HG03139 (cell line): ENCODE data around the gene EFTUD2.

Experiments
- ATAC-seq: cut with Tn5 transposase; IDR thresholded peaks from one replicate; pipeline ENCODE4 v1.9.1; 2021; ENCODE audit not compliant: unreplicated experiment

Gene EFTUD2

DNA sequence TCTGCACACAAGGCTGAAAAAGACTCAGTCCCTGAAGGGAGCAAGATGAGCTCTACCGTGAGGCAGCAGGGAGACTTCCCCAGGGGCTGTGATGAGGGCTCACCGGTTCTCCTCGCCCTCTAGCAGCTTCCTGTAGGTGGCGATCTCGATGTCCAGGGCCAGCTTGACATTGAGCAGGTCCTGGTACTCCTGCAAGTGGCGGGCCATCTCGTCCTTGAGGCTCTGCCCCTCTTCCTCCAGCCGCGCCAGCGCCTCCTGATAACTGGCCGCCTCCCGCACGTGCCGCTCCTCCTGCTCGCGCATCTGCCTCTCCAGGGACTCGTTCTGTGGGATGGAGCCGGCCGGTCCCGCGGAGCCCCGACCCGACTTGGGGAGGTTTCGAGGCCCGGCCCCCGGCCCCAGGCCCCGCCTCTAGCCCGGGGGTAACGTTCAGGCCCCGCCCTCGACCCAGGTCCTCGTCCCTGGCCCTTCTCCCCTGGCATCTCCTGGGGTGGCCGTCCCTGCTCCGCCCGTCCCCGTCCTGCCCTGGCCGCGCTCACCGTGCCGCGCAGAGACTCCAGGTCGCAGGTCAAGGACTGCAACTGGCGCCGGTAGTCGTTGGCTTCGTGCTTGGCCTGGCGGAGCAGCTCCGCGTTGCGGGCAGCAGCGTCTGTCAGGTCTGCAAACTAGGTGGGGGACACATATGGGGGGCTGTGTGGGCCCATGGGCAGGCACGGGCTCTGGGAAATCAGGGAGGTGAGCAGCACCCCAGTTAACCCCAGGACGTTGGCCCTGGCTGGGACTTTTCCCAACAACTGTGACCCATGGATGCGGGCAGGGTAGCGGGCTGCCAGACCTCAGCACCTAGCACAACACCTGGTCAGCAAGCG is 12.1 kb upstream of the EFTUD2 start:
- ATAC-seq, result no peak

DNA sequence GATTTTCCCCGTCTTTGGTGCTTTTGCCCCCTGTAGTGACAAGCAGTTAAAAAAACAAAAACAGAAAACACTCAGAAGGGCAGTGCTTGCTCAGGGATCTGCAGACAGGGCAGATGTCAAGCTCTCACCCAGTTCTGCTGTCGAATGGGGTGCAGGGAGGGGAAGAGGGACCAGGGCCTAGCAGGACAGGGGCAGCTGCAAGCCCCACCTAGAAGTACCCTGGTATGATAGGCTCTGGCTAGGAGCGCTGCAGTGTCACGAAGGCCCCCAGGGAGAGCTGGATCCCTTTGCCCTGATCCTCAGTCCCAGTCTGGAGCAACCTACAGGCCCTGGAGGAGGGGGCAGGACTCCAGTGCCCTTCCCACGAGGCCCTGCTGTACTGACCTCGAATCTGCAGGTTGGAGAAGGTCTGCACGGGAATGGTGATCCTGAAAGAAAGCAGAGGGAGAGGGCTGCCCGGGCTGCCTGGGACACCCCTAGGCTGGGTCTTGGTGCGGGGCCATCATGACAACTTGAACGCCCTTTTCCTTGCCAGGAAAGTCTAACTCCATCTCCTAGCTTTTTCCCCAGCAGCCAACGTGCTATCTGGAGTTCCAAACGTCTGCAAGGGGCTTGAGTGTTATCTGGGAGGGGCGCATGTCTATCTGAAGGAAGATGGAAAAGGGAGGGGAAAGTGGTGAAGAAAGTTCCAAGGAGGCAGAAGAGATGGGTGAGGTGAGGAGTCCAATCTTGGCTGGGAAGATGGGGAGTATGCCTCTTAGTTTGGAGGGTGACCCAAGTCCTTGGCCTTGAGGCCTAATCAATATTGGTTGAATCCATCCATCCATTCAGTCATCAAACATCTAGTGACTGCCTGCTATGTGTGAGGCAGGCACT is 11.2 kb upstream of the EFTUD2 start:
- no peak for ATAC-seq

DNA sequence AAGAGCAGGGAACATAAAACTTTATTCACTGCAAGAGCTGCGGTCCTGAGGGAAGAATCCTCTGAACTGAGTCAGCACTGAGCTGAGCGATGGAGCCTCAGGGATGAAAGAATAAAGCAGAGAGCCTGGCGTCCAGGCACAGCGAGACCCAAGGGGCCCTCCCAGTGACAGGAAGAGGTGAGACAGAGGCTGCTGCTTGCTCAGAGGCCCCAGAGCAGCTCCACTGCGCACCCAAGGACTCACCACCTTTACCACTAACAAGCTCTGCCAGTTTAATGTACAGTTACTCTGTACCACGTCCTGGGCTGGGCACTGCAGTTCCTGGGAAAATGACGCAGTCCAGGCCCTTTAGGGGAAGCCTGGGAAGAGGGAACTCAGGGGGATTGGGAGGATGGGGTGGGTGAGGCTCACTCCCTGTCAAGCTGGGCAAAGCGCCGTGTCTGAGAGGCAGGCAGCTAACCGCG is 10.5 kb upstream of the EFTUD2 start:
- no peak for ATAC-seq

DNA sequence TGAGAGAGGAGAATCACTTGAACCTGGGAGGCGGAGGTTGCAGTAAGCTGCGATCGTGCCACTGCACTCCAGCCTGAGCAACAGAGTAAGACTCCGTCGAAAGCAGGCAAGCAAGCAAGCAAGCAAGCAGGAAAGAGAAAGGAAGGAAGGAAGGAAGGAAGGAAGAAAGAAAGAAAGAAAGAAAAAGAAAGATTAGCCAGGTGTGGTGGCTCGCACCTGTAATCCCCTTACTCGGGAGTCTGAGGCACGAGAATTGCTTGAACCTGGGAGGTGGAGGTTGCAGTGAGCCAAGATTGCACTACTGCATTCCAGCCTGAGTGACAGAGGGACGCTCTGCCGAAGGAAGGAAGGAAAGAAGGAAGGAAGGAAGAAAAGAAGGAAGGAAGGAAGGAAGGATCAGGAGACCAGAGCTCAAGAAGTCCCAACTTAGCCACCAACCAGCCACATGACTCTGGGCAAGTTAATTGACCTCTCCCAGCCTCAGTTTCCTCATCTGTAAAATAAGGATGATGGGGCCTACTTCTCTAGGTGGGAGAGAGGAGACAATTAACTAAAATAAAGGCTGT is 9.6 kb upstream of the EFTUD2 start:
- no peak for ATAC-seq

DNA sequence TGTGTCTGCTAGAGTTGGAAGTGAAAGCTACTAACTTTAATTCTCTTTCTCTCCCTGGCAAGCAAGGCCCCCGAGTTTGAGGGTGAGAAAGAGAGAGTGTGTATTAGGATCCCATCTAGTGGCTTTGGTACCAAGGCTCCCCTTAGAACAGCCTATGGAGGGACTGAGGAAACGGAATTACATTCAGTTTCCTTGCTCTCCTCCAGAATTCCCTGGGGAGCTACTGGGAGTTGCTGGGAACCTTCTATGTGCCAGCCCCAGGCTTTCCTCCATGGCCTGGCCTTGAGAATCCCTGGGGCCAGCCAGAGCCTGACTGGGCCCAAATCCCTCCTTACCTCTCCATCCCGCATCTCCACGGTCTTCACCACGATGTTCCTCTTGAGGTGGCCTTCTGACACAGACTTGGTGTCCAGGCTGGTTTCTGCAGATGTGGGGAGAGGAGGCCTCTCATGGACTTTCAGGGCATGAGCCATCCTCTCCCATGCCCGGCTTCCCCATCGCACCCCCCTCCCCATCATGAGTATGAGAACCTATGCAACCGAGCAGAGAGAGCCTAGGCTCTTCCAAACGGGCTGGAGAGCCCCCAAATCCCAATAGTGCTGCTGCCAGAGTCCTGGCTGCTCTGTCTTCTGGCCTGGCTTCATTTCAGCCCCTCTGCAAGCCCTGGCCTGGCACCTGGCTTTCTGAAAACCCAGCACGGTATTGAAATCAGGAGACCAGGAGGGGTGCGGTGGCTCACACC is 8.7 kb upstream of the EFTUD2 start:
- ATAC-seq, result no peak

DNA sequence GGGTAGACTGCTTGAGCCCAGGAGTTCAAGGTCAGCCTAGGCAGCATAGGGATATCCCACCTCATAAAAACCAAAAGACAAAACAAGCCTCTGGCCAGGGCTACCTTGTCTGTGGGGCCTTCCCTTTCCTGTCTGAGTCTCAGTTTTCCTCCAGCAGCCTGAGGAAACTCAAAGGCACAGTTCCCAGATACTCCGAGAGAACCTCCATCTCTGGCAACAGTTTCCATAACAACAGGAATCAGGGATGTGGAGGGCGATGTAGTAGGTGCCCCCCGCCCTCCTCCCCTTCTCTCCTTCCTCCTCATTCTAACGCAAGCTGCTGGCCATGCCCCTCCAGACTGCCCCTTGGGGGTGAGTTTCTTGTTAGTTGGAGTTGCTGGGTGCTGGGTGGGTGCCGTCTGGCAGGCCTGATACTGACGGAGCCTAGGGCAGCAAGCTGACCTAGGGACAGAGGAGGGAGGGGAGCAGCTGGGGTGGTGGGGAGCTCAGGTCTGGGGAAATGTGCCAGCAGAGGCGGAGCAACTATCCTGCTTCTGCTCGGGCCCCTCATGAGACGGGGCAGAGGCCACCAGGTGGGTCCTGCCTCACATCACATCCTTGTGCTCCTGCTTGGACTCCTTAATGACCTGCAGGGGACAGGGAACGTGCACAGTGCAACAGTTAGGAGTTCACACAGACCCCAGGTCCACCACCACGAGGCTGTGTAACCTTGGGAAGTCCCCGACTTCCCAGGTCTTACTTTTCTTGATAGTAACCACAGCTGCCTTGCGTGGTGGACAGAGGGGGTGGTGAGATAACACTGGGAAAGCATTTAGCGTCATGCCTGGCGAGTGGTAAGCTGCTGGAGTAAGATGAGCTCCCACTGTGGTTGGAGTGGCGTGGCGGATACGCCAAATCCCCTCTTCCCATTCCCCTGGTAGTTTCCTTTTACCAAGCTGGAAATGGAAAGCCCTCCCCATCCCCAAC is 7.8 kb upstream of the EFTUD2 start:
- ATAC-seq, result no peak

DNA sequence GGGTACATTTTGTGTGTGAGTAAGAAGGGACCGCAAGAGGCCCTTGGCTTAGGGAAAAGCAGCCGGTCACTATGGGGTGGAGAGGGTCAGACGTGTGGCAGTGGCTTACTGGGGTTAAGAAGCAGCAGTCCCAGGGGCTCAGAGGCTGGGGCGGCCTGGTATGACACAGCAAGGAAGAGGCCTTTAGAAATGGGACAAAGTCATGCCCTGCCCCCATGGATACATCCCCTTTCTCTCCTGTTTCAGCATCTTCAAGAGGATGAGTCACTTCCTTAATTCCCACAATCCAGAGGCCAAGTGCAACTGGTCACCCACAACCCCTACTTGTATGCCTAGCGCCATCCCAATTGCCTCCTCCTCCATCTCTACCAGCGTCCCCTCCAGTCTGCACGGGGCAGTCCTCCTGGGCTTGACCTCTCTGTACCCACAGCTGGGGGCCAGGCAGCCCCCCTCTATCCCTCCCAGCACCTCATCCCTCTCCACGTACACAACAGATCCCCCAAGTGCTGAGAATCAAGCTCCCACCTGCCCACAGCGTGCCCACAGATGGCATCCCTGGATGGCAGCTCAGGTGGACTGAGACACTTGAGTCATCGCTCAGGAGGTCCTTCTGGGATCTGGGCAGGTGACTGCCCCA is 6.9 kb upstream of the EFTUD2 start:
- ATAC-seq, result no peak

DNA sequence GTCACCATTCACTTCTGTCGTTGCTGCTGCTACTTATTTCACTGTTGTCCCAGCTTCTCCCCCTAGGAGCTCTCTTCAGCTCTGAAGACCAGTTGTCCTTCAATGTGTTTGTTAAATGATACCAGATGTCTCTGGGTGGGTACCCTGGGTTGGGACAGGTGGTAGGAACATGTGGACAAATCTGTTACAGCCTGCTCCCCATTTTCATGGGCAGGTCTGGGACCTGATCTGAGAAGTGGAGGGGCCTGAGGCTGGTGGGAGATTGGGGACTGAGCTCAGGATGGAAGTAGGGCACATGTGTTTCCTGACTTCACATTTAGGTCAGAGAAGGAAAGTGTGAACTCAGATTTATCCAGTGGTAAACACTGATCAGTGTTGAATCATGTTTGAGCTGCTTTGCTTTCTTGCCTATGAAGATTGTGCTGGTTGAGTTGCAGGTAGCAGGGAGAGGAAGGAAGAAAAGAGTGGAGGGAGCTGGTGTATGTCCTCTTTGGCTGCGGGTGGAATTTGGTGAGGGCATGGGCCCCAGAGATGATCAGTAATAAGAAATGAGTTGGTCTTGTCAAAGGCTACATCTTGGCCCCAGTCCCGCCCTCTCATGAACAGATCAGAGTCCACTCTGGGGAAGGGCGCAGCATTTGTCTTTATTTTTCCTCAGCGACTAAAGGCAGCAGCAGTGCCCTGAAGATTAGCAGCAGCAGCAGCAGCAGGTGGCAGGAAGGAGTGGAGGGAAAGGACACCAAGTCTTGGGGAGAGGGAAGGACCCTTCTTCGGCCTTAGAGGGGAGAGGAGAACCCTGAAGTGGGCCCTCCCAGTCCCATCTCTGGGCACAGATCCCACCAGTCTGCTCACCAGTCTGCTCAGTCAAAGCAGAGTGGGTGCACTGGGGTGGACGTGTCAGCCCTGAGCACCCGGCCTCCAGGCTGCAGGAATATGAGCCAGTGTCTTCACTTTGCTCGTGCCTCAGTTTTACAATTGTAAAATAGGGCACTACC is 6.1 kb upstream of the EFTUD2 start:
- no peak for ATAC-seq

DNA sequence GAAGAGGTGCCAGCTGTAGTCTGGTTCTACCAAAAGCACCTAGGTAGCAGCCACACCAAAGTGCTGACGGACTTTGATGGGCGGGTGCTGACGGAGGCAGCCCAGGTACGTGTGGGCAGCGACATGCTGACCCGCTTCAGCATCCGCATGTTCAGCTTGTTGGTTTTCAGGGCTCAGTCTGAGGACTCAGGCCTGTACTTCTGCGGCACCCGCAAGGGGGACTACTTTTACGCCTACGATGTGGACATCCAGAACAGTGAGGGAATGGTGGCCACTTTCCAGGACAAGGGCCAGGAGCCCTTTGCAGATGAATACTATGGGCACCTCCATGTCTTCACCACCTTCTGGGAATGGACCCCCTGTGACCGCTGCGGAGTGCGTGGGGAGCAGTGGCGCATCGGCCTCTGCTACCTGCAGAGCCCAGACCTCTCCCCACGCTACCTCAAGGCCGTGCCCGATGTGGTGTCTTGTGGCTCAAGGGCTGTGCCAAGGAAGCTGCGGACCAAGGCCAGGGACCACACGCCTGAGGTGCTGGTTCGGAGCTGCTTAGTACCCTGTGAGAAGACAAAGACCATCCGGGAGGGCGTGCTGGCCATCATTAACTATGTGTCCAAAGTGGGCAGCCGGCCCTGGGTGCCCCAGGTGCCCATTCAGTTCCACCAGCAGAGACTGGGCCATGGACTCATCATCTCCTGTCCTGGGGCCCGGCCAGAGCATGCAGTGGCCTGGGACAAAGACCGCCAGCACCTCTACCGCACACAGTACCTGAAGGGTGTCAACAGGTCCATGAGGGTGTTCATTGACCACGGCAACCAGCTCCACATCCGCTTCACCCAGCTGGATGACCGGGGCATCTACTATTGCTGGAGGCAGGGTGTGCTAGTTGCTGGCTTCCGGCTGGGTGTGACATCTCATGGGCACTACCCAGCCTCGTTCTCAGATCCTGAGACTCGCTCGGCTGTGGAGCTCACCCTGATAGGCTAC is 5.0 kb upstream of the EFTUD2 start:
- no peak for ATAC-seq

DNA sequence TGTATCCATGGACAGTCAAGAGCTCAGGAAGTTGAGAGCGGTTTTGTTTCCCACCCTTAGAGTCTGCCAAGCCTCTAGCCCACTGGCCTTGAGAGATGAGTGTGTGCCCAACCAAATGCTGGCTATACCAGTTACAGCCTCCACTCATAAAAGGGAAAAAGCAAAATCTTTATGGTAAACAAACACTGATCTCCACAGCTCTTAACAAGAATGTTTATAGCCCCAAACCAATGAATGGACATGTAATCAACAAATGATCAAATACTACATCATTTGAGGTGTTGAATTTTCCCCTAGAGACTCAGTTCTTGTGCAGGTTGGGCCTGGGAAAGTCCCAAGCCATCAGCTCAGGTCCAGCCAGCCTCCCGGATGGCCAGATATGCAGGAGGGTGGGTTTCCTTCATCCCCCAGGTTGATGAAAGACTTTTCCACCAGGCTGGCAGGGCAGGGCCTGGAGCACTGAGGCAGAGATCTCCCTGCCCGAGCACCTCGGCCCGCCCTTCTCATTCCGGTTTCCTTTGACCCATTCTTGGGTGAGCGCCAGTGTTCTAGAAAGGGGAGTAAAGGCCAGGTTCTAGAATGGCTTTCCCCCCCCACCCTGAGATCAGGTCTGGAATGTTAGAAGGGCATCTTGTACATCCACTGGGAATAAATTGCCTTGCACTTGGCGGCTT is 3.9 kb upstream of the EFTUD2 start:
- no peak for ATAC-seq

DNA sequence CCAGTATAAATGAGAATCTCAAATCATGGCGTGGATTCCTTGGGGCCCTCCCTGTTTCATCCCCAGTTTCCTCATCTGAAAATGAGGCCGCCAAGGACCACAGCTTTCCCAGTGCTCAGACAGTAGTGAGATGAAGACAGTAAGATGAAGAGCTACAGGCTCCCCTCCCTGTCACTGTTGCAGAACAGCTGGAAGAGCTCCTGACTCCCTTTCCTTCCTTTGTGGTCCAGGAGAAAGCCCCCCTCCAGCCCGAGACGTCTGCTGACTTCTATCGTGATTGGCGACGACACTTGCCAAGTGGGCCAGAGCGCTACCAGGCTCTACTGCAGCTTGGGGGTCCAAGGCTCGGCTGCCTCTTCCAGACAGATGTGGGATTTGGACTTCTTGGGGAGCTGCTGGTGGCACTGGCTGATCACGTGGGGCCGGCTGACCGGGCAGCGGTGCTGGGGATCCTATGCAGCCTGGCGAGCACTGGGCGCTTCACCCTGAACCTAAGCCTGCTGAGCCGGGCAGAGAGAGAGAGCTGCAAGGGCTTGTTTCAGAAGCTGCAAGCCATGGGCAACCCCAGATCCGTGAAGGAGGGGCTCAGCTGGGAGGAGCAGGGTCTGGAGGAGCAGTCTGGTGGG is 3.0 kb upstream of the EFTUD2 start:
- ATAC-seq, result no peak

DNA sequence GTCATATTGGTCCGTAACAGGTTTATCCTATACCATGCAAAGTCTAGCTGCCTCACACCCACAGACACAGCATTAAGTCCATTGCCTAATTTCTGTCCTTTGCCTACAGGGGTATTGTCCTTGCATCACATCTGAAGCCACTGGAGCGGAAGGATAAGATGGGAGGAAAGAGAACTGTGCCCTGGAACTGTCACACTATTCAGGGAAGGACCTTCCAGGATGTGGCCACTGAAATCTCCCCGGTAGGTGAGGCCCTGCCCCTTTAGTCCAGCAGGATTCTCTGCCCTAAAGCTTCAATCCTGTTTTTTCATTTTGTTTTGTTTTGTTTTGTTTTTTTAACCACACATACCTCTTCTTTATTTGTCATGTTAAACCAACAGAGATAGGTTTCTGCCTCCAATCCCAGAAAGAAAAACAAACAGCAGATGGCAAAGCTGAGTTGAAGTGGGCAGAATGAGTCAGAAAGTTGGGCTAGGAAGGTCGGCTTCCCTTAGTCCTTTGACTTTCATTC is 2.2 kb upstream of the EFTUD2 start:
- ATAC-seq, result no peak

DNA sequence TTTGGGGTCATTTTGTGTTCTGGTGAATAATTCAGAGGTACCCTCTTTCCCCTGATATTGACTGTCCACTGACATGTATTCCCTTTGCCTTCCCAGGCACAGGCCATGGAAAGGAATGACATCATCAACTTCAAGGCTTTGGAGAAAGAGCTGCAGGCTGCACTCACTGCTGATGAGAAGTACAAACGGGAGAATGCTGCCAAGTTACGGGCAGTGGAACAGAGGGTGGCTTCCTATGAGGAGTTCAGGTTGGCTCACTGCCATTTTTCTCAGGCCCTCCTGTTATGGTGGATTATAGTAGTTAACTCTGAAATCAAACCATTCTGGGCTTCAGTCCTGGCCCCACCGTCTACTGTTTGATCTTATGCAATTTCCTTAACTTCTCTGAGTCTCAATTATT is 1.6 kb upstream of the EFTUD2 start:
- ATAC-seq, result no peak

DNA sequence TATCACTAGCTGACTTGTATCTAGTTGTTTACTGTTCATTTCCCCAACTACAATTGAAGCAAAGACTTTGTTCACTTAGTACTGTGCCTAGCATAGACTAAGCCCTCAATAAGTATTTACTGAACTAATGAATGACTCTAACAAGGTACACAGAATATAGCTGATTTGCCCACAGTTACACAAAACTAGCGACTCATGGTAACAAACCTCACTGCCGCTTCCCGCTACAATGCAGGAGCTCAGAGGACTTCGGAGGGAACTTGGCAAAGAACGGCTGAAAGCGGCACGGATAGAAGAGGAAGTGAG is 524 bp downstream of the EFTUD2 start:
- no peak for ATAC-seq

DNA sequence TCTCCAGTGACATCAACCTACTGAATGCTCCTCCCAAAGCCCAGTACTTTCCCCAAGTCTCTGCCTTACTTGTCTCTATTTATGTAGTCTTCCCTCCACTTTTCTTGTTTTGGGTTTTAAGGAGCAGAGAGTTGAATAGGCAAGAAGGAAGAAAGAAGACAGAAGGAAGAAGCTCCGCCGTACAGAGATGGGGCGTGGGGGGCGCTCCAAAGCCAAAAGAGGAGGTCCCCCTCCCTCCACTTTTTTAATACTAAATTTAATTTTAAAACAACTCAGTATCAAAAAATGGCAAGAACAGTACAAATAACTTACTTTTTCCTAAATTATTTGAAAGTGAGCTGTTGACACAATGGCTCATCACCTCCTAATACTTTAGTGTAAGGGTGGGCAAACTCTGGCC is 4.6 kb downstream of the EFTUD2 start:
- no peak for ATAC-seq

DNA sequence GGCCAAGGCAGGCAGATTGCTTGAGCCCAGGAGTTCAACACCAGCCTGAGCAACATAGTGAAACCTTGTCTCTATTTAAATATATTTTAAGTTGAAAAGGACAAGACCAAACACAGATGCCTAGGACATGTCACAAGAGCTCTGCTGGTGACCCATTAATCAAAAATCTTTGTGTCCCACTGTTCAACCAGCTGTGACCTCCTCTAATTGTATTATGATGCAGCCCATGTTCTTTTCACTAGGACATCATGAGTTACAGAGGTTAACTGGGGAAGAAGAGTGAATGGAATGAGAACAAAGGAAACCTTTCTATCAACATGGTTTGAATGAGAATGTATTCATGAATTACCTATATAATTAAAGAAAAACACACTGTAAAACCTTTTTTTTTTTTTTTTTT is 7.0 kb downstream of the EFTUD2 start:
- no peak for ATAC-seq
